Heart left ventricle (tissue), 16 donors: Measurements from ENCODE around the gene ANKRD29. TPM values are rescaled to one million over a fixed set of nuclear protein-coding genes. Genes with fewer than 3 reads are reported as not detected.

ENCODE experiments used
- ATAC-seq, 4 donors: fragments of 200-7000 bp; cut with Tn5 transposase; one replicate each; pipeline ENCODE4 v1.9.1; 2020 to 2022; ENCODE audit warnings: moderate library complexity in 4 of 4, mild to moderate bottlenecking in 3 of 4, moderate number of reproducible peaks in 1 of 4
- DNase-seq, 5 donors: peaks; one replicate each; pipeline ENCODE4 v3.0.0-alpha.2; 2020
- H3K27ac ChIP-seq, 12 donors: fragments of 200-600 bp; sonication (generic) in 4 of 12; one replicate each; pipeline versions ENCODE4 v1.5.0 to v1.8.0; 2016 to 2022; ENCODE audit warnings: mild to moderate bottlenecking in 2 of 12
- H3K27me3 ChIP-seq, 9 donors: fragments of 200-600 bp; sonication (generic) in 2 of 9; one replicate each; pipeline versions ENCODE4 v1.5.1 to v1.8.0; 2016 to 2022; ENCODE audit warnings: mild to moderate bottlenecking in 3 of 9
- H3K36me3 ChIP-seq, 9 donors: fragments of 200-600 bp; sonication (generic) in 2 of 9; one replicate each; pipeline versions ENCODE4 v1.5.0 to v1.8.0; 2018 to 2022; ENCODE audit warnings: mild to moderate bottlenecking in 2 of 9
- H3K4me1 ChIP-seq, 12 donors: fragments of 200-600 bp; sonication (generic) in 4 of 12; one replicate each; pipeline versions ENCODE4 v1.5.0 to v1.8.0; 2016 to 2022; ENCODE audit warnings: mild to moderate bottlenecking in 3 of 12
- H3K4me3 ChIP-seq, 12 donors: fragments of 200-600 bp; sonication (generic) in 4 of 12; one replicate each; pipeline versions ENCODE4 v1.5.0 to v1.8.0; 2017 to 2022; ENCODE audit warnings: mild to moderate bottlenecking in 9 of 12, moderate library complexity in 4 of 12
- H3K9me3 ChIP-seq, 12 donors: fragments of 200-600 bp; sonication (generic) in 4 of 12; one replicate each; pipeline versions ENCODE4 v1.5.0 to v1.8.0; 2016 to 2022; ENCODE audit warnings: mild to moderate bottlenecking in 1 of 12
- CTCF ChIP-seq, 12 donors: fragments of 200-600 bp; sonication (generic) in 4 of 12; IDR thresholded peaks; one replicate each; pipeline versions ENCODE4 v1.5.0 to v1.8.0; 2018 to 2022; ENCODE audit warnings: antibody characterized with exemption in 12 of 12, mild to moderate bottlenecking in 5 of 12
- POLR2A ChIP-seq, 2 donors: fragments of 450-650 bp; IDR thresholded peaks; one replicate each; pipeline ENCODE4 v1.6.1; 2017; ENCODE audit warnings: antibody characterized with exemption in 2 of 2, mild to moderate bottlenecking in 2 of 2, moderate library complexity in 2 of 2
- WGBS, 4 donors: extraction: QIAGEN DNeasy Blood & Tissue Kit in 2 of 4; methylation state at CpG; one replicate each; pipeline versions ENCODE4 v1.1.5 to v1.1.7; 2013 to 2018; 5-methylcytosine and 5-hydroxymethylcytosine counted together
- intact Hi-C, 10 donors: fragments of 100-400 bp; cut with DNase I; formaldehyde crosslinking; loops; one replicate each; pipeline versions ENCODE4 v1.11.1 to v1.14.2; 2022
- polyA plus RNA-seq, 2 donors: library from polyadenylated mRNA; stranded (reverse); fragments of 200-250 nt; gene quantifications; one replicate each; pipeline ENCODE4 v1.2.3, GENCODE V29; 2013
- total RNA-seq, 9 donors: library from RNA; depleted of rRNA in 2 of 9; stranded (reverse); fragments of >200 nt in 2 of 9; fragmentation: NEBNext Ultra II Directional in 3 of 9; extraction: Animal tissue kit (Norgen Biotek cat#: 25700) in 3 of 9; gene quantifications; one replicate each; pipeline versions ENCODE4 v1.1.0 to v1.2.4, GENCODE V29; 2016 to 2023
- donor health status: ischemic (EF 13 %, LVEDD 7.1; RV severe dilation, severe dysfunction).
- donor health status: healthy with polysubstance abuse.
- donor health status: DM: no; HTN: yes; CAD: no.
- donor health status: DM: no; HTN: no; CAD: no.
- donor health status: ischemic (EF 25% LVEDD 6.9; RV normal size, moderate dysfunction).
- donor health status: ischemic (EF 25% LVEDD 5.7; RV mildly dilated, moderate dysfunction).
- donor health status: healthy.
- donor health status: DM: yes; HTN: yes; CAD: no.
- donor health status: ischemic (EF 35%, LVEDD 5.7; RV mildly dilated, moderate dysfunction).
- donor health status: nonischemic (EF 11% LVEDD 7.7; RV severe dilation, severe dysfunction).
- donor health status: DM: yes; HTN: yes; CAD: no.
- donor health status: PGD.
- donor health status: ischemic (EF 29% LVEDD 5.4; RV normal size, mild dysfunction).
- donor health status: nonischemic (EF 23%, LVEDD 6.1; RV moderate dilation, normal function).

Gene ANKRD29
- total and polyA plus RNA-seq, 11 donors, result 1.7 to 7.1 (median 4.9) TPM

- Histone ChIP-seq H3K4me1 (peaks cover 0 to 36% (median 23%) of the 10 kb centered on the region in 12 donors), H3K27ac (no peak overlapping the region), H3K4me3 (no peak overlapping the region), H3K36me3 (peaks cover 0 to 82% (median 58%) of the 10 kb centered on the region in 9 donors), H3K9me3 (no peaks in the 10 kb centered on the region), H3K27me3 (no peaks in the 10 kb centered on the region)
- DNase-seq (no peak), ATAC-seq (no peak)
- TF ChIP-seq CTCF (IDR thresholded peaks at IDR 0.05) (no peak), POLR2A (IDR thresholded peaks at IDR 0.05) (no peak)
- WGBS, 4 donors, result 80 to 98% (median 90%) methylated on average over 3 of the region's 3 CpGs
- intact Hi-C loops, result no loop called here
These were observed 91.7 kb downstream of the ANKRD29 start for GRCh38 chr18:23570912-23571504.

- TF ChIP-seq POLR2A (IDR thresholded peaks at IDR 0.05) (no peak), CTCF (IDR thresholded peaks at IDR 0.05) (no peak)
- Histone ChIP-seq H3K4me3 (no peak overlapping the region), H3K9me3 (no peaks in the 10 kb centered on the region), H3K36me3 (peaks cover 0 to 90% (median 71%) of the 10 kb centered on the region in 9 donors), H3K27me3 (no peaks in the 10 kb centered on the region), H3K27ac (no peak overlapping the region), H3K4me1 (peaks cover 0 to 31% (median 14%) of the 10 kb centered on the region in 12 donors)
- 95 to 98% (median 97%) methylated on average over 5 of the region's 5 CpGs for WGBS, 4 donors
- no peak for DNase-seq
- intact Hi-C loops, result no loop called here
- ATAC-seq, result no peak
These were observed 93.2 kb downstream of the ANKRD29 start for GRCh38 chr18:23569299-23570063.

- Histone ChIP-seq H3K4me1 (peaks cover 0 to 21% (median 8%) of the 10 kb centered on the region in 12 donors), H3K36me3 (peaks cover 0 to 97% (median 80%) of the 10 kb centered on the region in 9 donors), H3K27ac (no peak overlapping the region), H3K9me3 (no peaks in the 10 kb centered on the region), H3K4me3 (no peak overlapping the region), H3K27me3 (no peaks in the 10 kb centered on the region)
- no peak for TF ChIP-seq CTCF (IDR thresholded peaks at IDR 0.05)
- TF ChIP-seq POLR2A (IDR thresholded peaks at IDR 0.05), result no peak
- DNase-seq (no peak), ATAC-seq (no peak)
- intact Hi-C loops, result no loop called here
- 83 to 86% (median 85%) methylated on average over 7 of the region's 7 CpGs for WGBS, 4 donors
These were observed 94.2 kb downstream of the ANKRD29 start for GRCh38 chr18:23568281-23569138.

- H3K27me3 ChIP-seq, result no peaks in the 10 kb centered on the region
- H3K4me1 ChIP-seq, result peaks cover 0 to 16% (median under 1%) of the 10 kb centered on the region in 12 donors
- H3K27ac ChIP-seq, result no peak overlapping the region
- intact Hi-C loops, result no loop called here
- ATAC-seq (no peak), DNase-seq (no peak)
- TF ChIP-seq POLR2A (IDR thresholded peaks at IDR 0.05) (no peak), CTCF (IDR thresholded peaks at IDR 0.05) (no peak)
- peaks cover 0 to 99% (median 88%) of the 10 kb centered on the region in 9 donors for H3K36me3 ChIP-seq
- H3K9me3 ChIP-seq, result no peaks in the 10 kb centered on the region
- 93 to 98% (median 95%) methylated on average over 3 of the region's 3 CpGs for WGBS, 4 donors
- H3K4me3 ChIP-seq, result no peak overlapping the region
These were observed 95.0 kb downstream of the ANKRD29 start for GRCh38 chr18:23567671-23568070.
